IMR-90 (cell line): ENCODE measurements around the gene SLC7A9. TPM values are rescaled to one million over a fixed set of nuclear protein-coding genes. Genes with fewer than 3 reads are reported as not detected.

Experiments used
- ATAC-seq: fragments of 200-7000 bp; cut with Tn5 transposase; 2 replicates; pipeline ENCODE4 v1.9.1; 2020; ENCODE audit warnings: low read depth, mild to moderate bottlenecking, moderate library complexity
- BruUV-seq: library from RNA; stranded (reverse); fragments of 400-500 nt; replicated peaks from 2 replicates; lab custom pipeline; 2021; lab: Mats Ljungman, UMichigan
- CTCF ChIA-PET: fragments of 300-600 bp; formaldehyde crosslinking; extraction: SDS; loops from one replicate; lab custom pipeline; 2021; ENCODE audit warnings: antibody characterized with exemption; lab: Yijun Ruan, JAX
- POLR2A ChIA-PET: fragments of 300-600 bp; sonication (Branson Sonifier 250); formaldehyde crosslinking; loops from one replicate; lab custom pipeline; 2022; ENCODE audit warnings: antibody characterized with exemption; ENCODE audit not compliant: unreplicated experiment; lab: Charles Lee
- DNase-seq: peaks from one replicate; pipeline ENCODE4 v3.0.0; 2013
- H2AFZ ChIP-seq: replicated peaks from 2 replicates; pipeline ENCODE3; 2013; ENCODE audit warnings: low read length, mild to moderate bottlenecking; ENCODE audit not compliant: poor library complexity
- H2AK5ac ChIP-seq: 2 replicates; pipeline ENCODE4 v1.6.1; 2013; ENCODE audit warnings: low read depth, low read length, inconsistent platforms
- H2AK9ac ChIP-seq: replicated peaks from 2 replicates; pipeline ENCODE3; 2013; ENCODE audit warnings: mild to moderate bottlenecking, low read depth, low read length, moderate library complexity; ENCODE audit not compliant: poor library complexity
- H2BK120ac ChIP-seq: 2 replicates; pipeline ENCODE4 v1.6.1; 2013; ENCODE audit warnings: low read depth, low read length, inconsistent platforms
- H2BK15ac ChIP-seq: 3 replicates; pipeline ENCODE4 v1.6.1; 2013; ENCODE audit warnings: low read depth, low read length, inconsistent platforms
- H2BK20ac ChIP-seq: 2 replicates; pipeline ENCODE4 v1.6.1; 2013; ENCODE audit warnings: low read depth, mild to moderate bottlenecking, inconsistent platforms, low read length, moderate library complexity
- H2BK5ac ChIP-seq: 2 replicates; pipeline ENCODE4 v1.6.1; 2013; ENCODE audit warnings: mild to moderate bottlenecking, low read depth, low read length, inconsistent platforms; ENCODE audit not compliant: poor library complexity, severe bottlenecking
- H3K14ac ChIP-seq: replicated peaks from 2 replicates; pipeline ENCODE4 v1.6.1; 2013; ENCODE audit warnings: low read depth, low read length, inconsistent platforms
- H3K18ac ChIP-seq: 2 replicates; pipeline ENCODE4 v1.6.1; 2013; ENCODE audit warnings: low read depth, low read length, control low read depth
- H3K23ac ChIP-seq: 2 replicates; pipeline ENCODE4 v1.6.1; 2013; ENCODE audit warnings: low read depth, low read length, inconsistent platforms
- H3K27ac ChIP-seq: 2 replicates; pipeline ENCODE4 v1.5.1; 2013; ENCODE audit warnings: mild to moderate bottlenecking, control low read depth, low read length; ENCODE audit not compliant: insufficient read depth
- H3K27me3 ChIP-seq: 2 replicates; pipeline ENCODE4 v1.6.1; 2013; ENCODE audit warnings: low read length; ENCODE audit not compliant: control insufficient read depth, insufficient read depth
- H3K36me3 ChIP-seq: 2 replicates; pipeline ENCODE4 v1.6.1; 2013; ENCODE audit warnings: low read length, mixed read lengths; ENCODE audit not compliant: control insufficient read depth, insufficient read depth
- H3K4ac ChIP-seq: 2 replicates; pipeline ENCODE4 v1.6.1; 2013; ENCODE audit warnings: low read depth, low read length, inconsistent platforms
- H3K4me1 ChIP-seq: 2 replicates; pipeline ENCODE4 v1.6.1; 2013; ENCODE audit warnings: low read length, mixed read lengths; ENCODE audit not compliant: control insufficient read depth, insufficient read depth
- H3K4me2 ChIP-seq: 2 replicates; pipeline ENCODE4 v1.6.1; 2013; ENCODE audit warnings: low read depth, mild to moderate bottlenecking, control low read depth, low read length, moderate library complexity
- H3K4me3 ChIP-seq: 2 replicates; pipeline ENCODE4 v1.5.1; 2013; ENCODE audit warnings: low read depth, mild to moderate bottlenecking, control low read depth, low read length, moderate library complexity; ENCODE audit not compliant: insufficient read depth
- H3K56ac ChIP-seq: 2 replicates; pipeline ENCODE4 v1.6.1; 2013; ENCODE audit warnings: low read length, inconsistent platforms; ENCODE audit not compliant: insufficient read depth; ENCODE audit errors: extremely low read depth
- H3K79me1 ChIP-seq, 2 experiments: 2 replicates each; pipeline ENCODE4 v1.6.1; 2013; ENCODE audit warnings: low read length in 2 of 2, inconsistent platforms in 1 of 2, low read depth in 1 of 2
- H3K9ac ChIP-seq: 2 replicates; pipeline ENCODE4 v1.6.1; 2013; ENCODE audit warnings: low read depth, low read length, control low read depth
- H3K9me1 ChIP-seq: 2 replicates; pipeline ENCODE4 v1.6.1; 2013; ENCODE audit warnings: low read length, inconsistent platforms; ENCODE audit not compliant: insufficient read depth
- H3K9me3 ChIP-seq: 2 replicates; pipeline ENCODE4 v1.6.1; 2013; ENCODE audit warnings: low read length; ENCODE audit not compliant: control insufficient read depth, insufficient read depth
- H4K20me1 ChIP-seq: 2 replicates; pipeline ENCODE4 v1.6.1; 2013; ENCODE audit warnings: low read length, inconsistent platforms; ENCODE audit not compliant: insufficient read depth
- H4K5ac ChIP-seq: 2 replicates; pipeline ENCODE4 v1.6.1; 2013; ENCODE audit warnings: mild to moderate bottlenecking, low read depth, low read length, control low read depth
- H4K8ac ChIP-seq, 2 experiments: 2 replicates each; pipeline ENCODE4 v1.6.1; 2013; ENCODE audit warnings: low read depth in 2 of 2, low read length in 2 of 2, control low read depth in 1 of 2, inconsistent platforms in 1 of 2
- H4K91ac ChIP-seq: 2 replicates; pipeline ENCODE4 v1.6.1; 2013; ENCODE audit warnings: low read depth, low read length, inconsistent platforms; ENCODE audit not compliant: insufficient read depth
- CEBPB ChIP-seq: IDR thresholded peaks from 2 replicates; pipeline ENCODE4 v1.6.1; 2012; ENCODE audit warnings: low read depth, low read length, improper control_type of control experiment
- ELK1 ChIP-seq: fragments of 150-350 bp; IDR thresholded peaks from 2 replicates; pipeline ENCODE4 v1.6.1; 2016; ENCODE audit warnings: low read depth, mild to moderate bottlenecking, low read length, moderate library complexity, borderline replicate concordance
- FOS ChIP-seq: fragments of 150-350 bp; IDR thresholded peaks from 2 replicates; pipeline ENCODE4 v1.6.1; 2016; ENCODE audit warnings: low read depth, low read length
- SMC3 ChIP-seq: fragments of 150-350 bp; IDR thresholded peaks from 2 replicates; pipeline ENCODE4 v1.6.1; 2016; ENCODE audit warnings: low read depth, mild to moderate bottlenecking, antibody characterized with exemption, low read length, moderate library complexity
- WGBS, 2 experiments: methylation state at CpG; one replicate each; pipeline versions ENCODE4 v1.1.5 to v1.1.7; 2013; ENCODE audit warnings: missing lambda C conversion rate in 2 of 2; ENCODE audit not compliant: insufficient read length in 1 of 2; ENCODE audit errors: extremely low coverage in 2 of 2; 5-methylcytosine and 5-hydroxymethylcytosine counted together
- dilution Hi-C: fragments of 300-500 bp; cut with HindIII; formaldehyde crosslinking; loops from one replicate; pipeline ENCODE4 v1.14.3; 2018; ENCODE audit warnings: low sequenced_read_pairs; ENCODE audit not compliant: unreplicated experiment
- in situ Hi-C: fragments of 300-500 bp; cut with MboI; formaldehyde crosslinking; loops from 3 replicates; pipeline ENCODE4 v1.14.3; 2019; ENCODE audit warnings: low sequenced_read_pairs, inconsistent platforms, mixed read lengths
- intact Hi-C: fragments of 100-400 bp; cut with micrococcal nuclease; formaldehyde crosslinking; loops from 2 replicates; pipeline ENCODE4 v1.10.0; 2022
- polyA plus RNA-seq, 3 experiments: library from polyadenylated mRNA; depleted of rRNA; stranded (reverse); fragments of >200 nt; gene quantifications; 2 replicates each; pipeline ENCODE4 v1.2.3, GENCODE V29; 2012; ENCODE audit warnings: low replicate concordance in 1 of 3
- total RNA-seq: library from RNA; depleted of rRNA; stranded (reverse); fragments of >200 nt; gene quantifications from 2 replicates; pipeline ENCODE4 v1.2.3, GENCODE V29; 2012

SLC7A9 gene
- total and polyA plus RNA-seq, 2 of the 4 experiments (the other 2 are of a cell fraction), result not detected

GRCh38 chr19:32877323-32877912, 7.9 kb upstream of the SLC7A9 start:
- no CpG with 5 or more reads among the region's 9 CpGs for WGBS, 2 experiments
- no peak overlapping the region for H4K91ac ChIP-seq
- no peak overlapping the region for H3K56ac ChIP-seq
- H3K4ac ChIP-seq, result no peak overlapping the region
- no peak overlapping the region for H3K23ac ChIP-seq
- TF ChIP-seq CEBPB (no peak), SMC3 (no peak), FOS (no peak), ELK1 (no peak)
- BruUV-seq, result no TSS peak
- H2AFZ ChIP-seq, result no peak overlapping the region
- ChIA-PET POLR2A (no interaction called here), CTCF (no interaction called here)
- in situ Hi-C loops, result no loop called here
- ATAC-seq, result no peak
- no peak overlapping the region for H3K14ac ChIP-seq
- no peaks in the 10 kb centered on the region for H3K9me3 ChIP-seq
- no peak overlapping the region for H2BK120ac ChIP-seq
- H2BK20ac ChIP-seq, result no peak overlapping the region
- H4K8ac ChIP-seq, result no peak overlapping the region
- H2BK5ac ChIP-seq, result no peak overlapping the region
- no peak overlapping the region for H3K9ac ChIP-seq
- intact Hi-C loops, result no loop called here
- no peaks in the 10 kb centered on the region; the same call in none of the 2 replicates for H3K36me3 ChIP-seq
- H4K5ac ChIP-seq, result no peak overlapping the region
- no peak overlapping the region for H2AK5ac ChIP-seq
- H3K18ac ChIP-seq, result no peak overlapping the region
- DNase-seq, result no peak
- H3K4me1 ChIP-seq, result no peaks in the 10 kb centered on the region
- H2BK15ac ChIP-seq, result no peak overlapping the region
- H3K27ac ChIP-seq, result no peak overlapping the region
- dilution Hi-C loops, result no loop called here
- H2AK9ac ChIP-seq, result no peak overlapping the region
- H4K20me1 ChIP-seq, result no peaks in the 10 kb centered on the region
- H3K27me3 ChIP-seq, result no peaks in the 10 kb centered on the region
- H3K4me3 ChIP-seq, result no peak overlapping the region
- H3K79me1 ChIP-seq, result no peaks in the 10 kb centered on the region
- H3K9me1 ChIP-seq, result no peaks in the 10 kb centered on the region
- H3K4me2 ChIP-seq, result no peak overlapping the region
